HG03045 (cell line): Measurements from ENCODE around the gene SDF2L1.

Experiments
- ATAC-seq: cut with Tn5 transposase; IDR thresholded peaks from one replicate; pipeline ENCODE4 v1.9.1; 2021; ENCODE audit warnings: mild to moderate bottlenecking, moderate library complexity; ENCODE audit not compliant: unreplicated experiment

The SDF2L1 gene

GRCh38 chr22:21622011-21622918 is 19.8 kb upstream of the SDF2L1 start:
- no peak for ATAC-seq

- ATAC-seq, result no peak
Observed at GRCh38 chr22:21622919-21623647, 19.0 kb upstream of the SDF2L1 start.

GRCh38 chr22:21623648-21623970 is 18.5 kb upstream of the SDF2L1 start:
- no peak for ATAC-seq

GRCh38 chr22:21624120-21624879 is 17.8 kb upstream of the SDF2L1 start:
- ATAC-seq, result no peak

GRCh38 chr22:21624880-21625791 is 17.0 kb upstream of the SDF2L1 start:
- no peak for ATAC-seq

GRCh38 chr22:21626073-21626734 is 15.9 kb upstream of the SDF2L1 start:
- ATAC-seq, result no peak

GRCh38 chr22:21626735-21627469 is 15.2 kb upstream of the SDF2L1 start:
- no peak for ATAC-seq

- ATAC-seq, result no peak
Observed at GRCh38 chr22:21628386-21629254, 13.5 kb upstream of the SDF2L1 start.

GRCh38 chr22:21629255-21630149 is 12.6 kb upstream of the SDF2L1 start, which contains the start of gene YDJC:
Gene YDJC, minus strand, starts transcription at chr22:21630022. Its CDS starts 8 bp downstream, at chr22:21630014.
- peak; percentile 86 for ATAC-seq

GRCh38 chr22:21631025-21631424 is 11.1 kb upstream of the SDF2L1 start:
- ATAC-seq, result no peak

- no peak for ATAC-seq
Observed at GRCh38 chr22:21632237-21632895, 9.7 kb upstream of the SDF2L1 start, which contains the start of gene CCDC116. Gene CCDC116, plus strand, starts transcription at chr22:21632760. Its CDS starts 422 bp downstream, at chr22:21633182.

- ATAC-seq, result no peak
Observed at GRCh38 chr22:21632931-21633330, 9.2 kb upstream of the SDF2L1 start.

GRCh38 chr22:21633481-21633880 is 8.6 kb upstream of the SDF2L1 start:
- ATAC-seq, result no peak

GRCh38 chr22:21634081-21634480 is 8.0 kb upstream of the SDF2L1 start:
- no peak for ATAC-seq

- no peak for ATAC-seq
Observed at GRCh38 chr22:21634844-21635243, 7.3 kb upstream of the SDF2L1 start.

GRCh38 chr22:21635771-21636510 is 6.2 kb upstream of the SDF2L1 start:
- no peak for ATAC-seq
